Vagina (tissue), 2 donors: ENCODE data around the gene DARS2.

Experiments
- CTCF ChIP-seq, 3 experiments: fragments of 450-650 bp in 2 of 3; fragments of 200-600 bp in 1 of 3; sonication (generic) in 1 of 3; IDR thresholded peaks; one replicate each; pipeline ENCODE4 v1.5.1; 2017 to 2019; ENCODE audit warnings: antibody characterized with exemption in 3 of 3, mild to moderate bottlenecking in 2 of 3, moderate library complexity in 2 of 3
- POLR2AphosphoS5 ChIP-seq, 2 donors: sonication (generic); formaldehyde crosslinking; IDR thresholded peaks; one replicate each; pipeline ENCODE4 v1.9.0; 2017; ENCODE audit warnings: antibody characterized with exemption in 2 of 2, mild to moderate bottlenecking in 2 of 2, low read depth in 1 of 2; ENCODE audit not compliant: insufficient read depth in 1 of 2

- peak in 1 of 3 experiments; percentile 20 for TF ChIP-seq CTCF (IDR thresholded peaks at IDR 0.05)
- peak; percentile 89 to 96 for TF ChIP-seq POLR2AphosphoS5 (IDR thresholded peaks at IDR 0.05; ENCODE audit: insufficient read depth in 1 of 2, low read depth in 1 of 2)
Observed at GRCh38 chr1:173824315-173825081, at the start of gene DARS2, which contains the start of gene CENPL.
